GM21576 (cell line): Measurements from ENCODE around the gene VPS37B.
"Not testable (repeated sequence)": the region's sequence is repeated elsewhere in the genome, so short reads cannot be mapped to it uniquely, and the experiment has no call there.

Experiments
- ATAC-seq: cut with Tn5 transposase; IDR thresholded peaks from one replicate; pipeline ENCODE4 v1.9.1; 2021; ENCODE audit warnings: mild to moderate bottlenecking, moderate library complexity; ENCODE audit not compliant: unreplicated experiment

The VPS37B gene, protein sequence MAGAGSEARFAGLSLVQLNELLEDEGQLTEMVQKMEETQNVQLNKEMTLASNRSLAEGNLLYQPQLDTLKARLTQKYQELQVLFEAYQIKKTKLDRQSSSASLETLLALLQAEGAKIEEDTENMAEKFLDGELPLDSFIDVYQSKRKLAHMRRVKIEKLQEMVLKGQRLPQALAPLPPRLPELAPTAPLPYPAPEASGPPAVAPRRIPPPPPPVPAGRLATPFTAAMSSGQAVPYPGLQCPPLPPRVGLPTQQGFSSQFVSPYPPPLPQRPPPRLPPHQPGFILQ

DNA sequence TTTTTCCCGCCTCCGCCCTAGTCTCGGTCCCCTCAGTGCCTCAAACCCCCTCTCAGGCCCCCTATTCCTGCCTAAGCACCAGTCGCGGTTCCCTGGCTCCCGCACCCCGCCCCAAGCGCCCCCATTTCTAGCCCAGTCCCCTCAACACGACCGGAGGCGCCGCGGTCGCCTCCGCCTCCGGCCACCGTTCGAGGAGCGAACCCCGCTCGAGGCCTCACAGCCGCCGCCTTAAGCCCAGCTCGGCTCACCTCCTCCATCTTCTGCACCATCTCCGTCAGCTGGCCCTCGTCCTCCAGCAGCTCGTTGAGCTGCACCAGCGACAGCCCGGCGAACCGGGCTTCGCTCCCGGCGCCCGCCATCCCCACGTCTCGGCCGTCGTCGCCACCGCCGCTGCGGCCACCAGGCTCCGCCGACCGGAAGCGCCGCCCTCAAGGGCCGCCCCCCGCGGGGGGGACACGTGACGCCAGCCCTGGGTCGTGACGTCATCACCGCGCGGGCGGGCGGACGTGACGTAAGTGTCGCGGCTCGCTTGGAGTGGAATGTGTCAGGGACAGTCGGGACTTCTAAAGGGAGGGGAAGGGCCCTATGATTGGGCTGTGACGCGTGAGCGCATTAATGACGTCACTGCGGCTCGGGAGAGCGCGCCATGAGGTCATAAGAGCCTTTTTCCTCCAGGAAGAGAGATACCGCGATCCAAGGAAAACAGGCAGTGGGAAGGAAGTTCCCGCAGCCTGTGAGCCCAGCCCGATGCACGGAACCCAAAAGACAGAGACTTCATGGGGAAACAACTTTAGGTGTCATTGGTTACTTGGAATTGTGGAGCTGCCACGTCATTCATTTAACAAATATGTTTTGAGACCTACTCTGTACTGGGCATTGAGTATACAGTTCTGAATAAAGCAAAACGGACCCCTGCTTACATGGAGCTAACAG lies at the start of gene VPS37B:
VPS37B (minus strand) TSS at position 421 of the 933 bp plus-strand sequence; CDS start at position 359, 62 bp downstream.
- no peak for ATAC-seq

DNA sequence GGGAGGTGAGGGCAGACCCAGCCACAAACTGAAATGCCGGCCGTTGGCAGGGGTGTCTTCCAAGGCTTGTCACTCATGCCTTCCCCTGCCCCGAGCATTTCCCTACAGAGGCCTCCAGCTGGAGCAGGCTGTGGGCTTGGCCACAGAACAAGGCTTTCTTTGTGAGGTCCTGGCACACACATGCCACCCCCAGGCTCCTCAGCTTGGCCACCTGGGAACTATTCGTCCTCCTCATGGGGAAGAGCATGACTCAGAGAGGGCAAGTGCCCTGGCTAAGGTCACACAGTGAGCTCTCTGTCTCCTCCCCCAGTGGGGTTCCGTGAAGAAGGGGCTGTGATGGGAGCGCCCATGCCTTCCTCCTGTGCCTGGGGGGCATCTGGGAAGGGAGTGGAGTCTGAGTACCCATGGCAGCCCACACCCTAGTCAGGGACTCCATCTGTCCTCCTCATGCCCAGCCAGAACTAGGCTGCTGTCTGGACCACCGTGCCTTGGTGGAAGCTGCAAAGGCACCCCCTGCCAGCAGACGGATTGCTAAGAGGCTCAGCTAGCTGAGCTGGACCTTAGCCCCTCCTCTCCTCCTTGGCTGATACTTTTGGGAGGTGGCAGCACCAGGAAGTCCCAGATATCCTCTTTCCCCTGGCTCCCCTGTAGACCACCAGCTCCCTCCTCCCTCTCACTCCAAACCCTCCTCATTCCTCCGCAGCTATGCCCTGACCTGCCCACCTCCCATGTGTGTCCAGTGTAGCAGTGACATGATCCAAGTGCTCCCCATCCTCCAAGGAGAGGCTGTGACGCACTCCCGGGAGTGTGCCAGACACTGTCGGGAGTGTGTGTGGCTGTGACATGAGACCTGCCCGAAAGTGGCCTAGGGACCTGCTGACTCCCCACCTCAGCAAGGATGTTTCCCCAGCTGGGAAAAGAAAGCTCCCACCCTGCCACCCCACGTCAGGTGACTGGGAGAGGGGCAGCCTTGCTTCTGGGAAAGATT lies 49.0 kb upstream of the VPS37B start:
- no peak for ATAC-seq

DNA sequence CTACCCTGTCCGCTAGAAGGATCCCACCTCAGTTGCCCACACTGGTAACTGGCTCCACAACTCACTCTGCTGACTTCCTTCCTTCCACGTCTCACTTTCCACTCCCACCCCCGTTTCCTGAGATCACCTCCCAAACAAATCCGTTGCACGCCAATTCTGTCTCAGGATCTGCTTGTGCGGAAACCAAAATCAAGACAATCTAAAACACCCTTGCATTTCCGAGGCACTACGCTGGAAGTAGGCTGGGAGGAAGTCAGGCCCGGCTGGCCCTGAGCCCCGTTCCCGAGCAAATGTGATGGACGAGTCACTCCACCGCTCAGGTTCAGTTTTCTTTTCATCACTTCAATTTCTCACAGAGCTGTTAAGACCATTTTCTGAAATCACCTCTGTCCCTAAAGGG lies 47.3 kb upstream of the VPS37B start:
- no peak for ATAC-seq

DNA sequence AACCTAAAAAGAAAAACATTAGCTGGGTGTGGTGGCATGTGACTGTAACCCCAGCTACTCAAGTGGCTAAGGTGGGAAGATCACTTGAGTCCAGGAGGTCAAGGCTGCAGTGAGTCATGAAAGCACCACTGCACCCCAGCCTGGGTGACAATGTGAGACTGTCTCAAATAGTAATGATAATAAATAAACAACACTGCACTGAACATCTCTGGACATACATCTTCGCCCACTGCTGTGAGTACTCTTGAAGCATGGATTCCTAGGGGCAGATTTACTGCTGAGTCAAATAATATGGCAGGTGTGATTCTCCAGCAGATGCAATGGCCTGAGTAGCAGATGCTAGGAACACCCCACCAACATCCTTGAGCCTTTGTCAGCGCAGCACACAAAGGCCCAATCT lies 46.7 kb upstream of the VPS37B start:
- ATAC-seq: no peak

DNA sequence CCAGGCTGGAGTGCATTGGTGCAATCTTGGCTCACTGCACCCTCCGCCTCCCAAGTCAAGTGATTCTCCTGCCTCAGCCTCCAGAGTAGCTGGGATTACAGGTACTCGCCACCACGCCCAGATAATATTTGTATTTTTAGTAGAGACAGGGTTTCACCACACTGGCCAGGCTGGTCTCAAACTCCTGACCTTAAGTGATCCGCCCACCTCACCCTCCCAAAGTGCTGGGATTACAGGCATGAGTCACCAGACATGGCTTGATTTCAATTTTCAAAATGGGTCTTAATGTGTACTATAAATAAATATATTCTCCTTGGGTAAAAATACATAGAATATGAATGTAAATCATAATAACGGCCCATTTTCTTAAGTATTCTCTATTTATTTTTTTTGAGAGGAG lies 45.4 kb upstream of the VPS37B start:
- not testable (repeated sequence) for ATAC-seq

DNA sequence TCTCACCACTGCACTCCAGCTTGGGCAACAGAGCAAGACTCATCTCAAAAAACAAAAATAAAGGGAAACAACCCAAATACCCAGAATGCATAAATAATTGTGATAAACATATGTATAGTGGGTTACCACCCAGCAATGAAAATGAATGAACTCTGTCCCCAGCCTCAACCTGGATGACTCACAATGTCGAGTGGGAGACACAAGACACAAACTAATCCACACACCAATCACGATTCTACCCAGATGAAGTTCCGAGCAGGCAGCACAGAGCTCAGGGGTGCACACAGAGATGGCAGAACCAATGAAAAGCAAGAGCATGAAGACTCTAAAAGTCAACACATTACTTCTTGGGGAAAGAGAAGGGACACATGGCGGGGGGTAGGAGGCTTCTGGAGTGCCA lies 43.2 kb upstream of the VPS37B start:
- no peak for ATAC-seq

DNA sequence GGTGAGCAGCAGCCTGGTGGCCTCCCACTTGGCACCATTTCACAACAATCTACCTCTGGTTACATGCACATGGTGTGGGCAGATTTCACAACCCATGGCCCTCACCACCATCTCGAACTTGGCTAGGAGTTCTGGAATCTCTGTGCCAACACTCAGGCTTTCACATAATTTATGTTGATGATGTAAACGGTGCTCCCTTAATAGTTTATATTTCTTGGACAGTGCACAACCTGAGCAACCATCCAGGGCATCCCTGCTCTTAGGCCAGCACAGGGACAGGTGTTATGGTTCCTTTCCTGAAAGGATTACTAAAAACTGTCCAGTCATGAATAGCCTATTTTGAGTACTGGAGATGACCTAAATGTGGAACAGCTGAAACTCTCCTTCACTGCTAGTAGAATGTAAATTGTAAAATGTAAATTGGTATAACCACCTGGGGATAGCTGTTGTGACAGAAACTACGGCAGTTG lies 41.7 kb upstream of the VPS37B start:
- no peak for ATAC-seq

DNA sequence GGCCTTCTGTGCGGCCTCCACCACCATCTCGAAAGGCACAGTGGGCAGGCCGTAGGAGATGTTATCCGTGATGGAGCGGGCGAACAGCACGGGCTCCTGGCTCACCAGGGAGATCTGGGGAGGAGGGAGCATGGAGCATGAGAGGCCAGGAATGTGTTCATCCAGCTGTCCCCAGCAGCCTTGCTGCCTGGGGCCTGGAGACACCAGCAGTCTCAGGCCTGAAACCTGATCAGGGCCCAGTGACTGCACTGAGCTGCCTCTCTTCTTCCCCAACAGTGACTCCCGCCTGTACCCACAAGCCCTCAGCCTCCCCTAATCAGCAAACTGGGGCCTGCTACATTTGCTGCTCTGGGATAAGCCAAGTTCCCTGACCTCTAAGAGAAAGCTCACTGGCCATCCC lies 39.4 kb upstream of the VPS37B start:
- ATAC-seq: no peak

DNA sequence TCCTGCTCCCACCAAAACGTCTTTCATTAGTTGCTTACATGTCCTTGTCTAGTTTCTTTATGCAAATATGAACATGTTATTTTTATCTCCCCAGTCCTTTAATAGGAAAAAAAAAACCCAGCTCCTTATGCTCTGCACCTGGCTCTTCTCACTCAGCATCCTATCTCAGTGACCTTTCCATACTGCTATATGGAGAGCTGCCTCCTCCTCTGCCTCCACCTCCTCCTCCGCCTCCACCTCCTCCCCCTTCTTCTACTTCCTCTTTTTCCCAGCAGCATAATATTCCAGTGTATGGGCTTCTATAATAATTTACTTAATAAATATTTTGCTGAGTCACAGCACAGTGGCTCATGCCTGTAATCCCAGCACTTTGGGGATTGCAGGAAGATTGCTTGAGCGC lies 38.8 kb upstream of the VPS37B start:
- ATAC-seq: peak; percentile 56

DNA sequence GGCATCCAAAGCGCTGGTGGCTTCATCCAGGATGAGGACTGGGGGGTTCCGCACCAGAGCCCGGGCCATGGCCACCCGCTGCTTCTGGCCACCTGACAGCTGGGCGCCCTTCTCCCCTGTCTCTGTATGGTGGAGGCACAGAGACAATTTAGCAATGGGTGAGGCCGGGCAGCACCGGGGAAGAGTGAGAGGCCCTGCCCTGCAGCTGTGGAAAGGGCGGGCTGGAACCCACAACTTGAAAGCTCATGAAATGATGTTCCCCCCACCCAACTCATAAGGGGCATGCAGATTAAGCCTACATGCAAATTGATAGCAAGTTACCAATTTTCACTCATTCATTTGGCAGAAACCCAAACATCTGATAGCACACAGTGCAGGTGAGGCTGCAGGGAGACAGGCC lies 36.3 kb upstream of the VPS37B start:
- ATAC-seq: no peak

DNA sequence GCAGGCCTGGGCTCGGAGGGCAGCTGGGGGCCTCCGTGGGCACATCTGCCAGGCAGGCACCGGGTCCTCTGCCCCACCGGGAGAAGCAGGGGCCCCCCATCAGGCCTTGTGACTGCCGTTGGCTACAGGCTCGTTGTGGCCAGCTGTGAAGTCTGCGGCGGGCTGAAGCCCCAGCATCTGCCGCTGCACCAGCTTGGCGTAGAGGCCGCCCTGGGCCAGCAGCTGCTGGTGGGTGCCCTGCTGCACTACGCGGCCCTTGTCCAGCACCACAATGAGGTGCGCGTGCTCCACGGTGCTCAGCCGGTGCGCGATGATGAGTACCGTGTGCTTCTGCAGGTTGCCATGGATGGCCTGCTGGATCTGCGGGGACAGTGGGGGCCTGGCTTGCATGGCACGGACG lies 33.9 kb upstream of the VPS37B start:
- ATAC-seq: no peak

DNA sequence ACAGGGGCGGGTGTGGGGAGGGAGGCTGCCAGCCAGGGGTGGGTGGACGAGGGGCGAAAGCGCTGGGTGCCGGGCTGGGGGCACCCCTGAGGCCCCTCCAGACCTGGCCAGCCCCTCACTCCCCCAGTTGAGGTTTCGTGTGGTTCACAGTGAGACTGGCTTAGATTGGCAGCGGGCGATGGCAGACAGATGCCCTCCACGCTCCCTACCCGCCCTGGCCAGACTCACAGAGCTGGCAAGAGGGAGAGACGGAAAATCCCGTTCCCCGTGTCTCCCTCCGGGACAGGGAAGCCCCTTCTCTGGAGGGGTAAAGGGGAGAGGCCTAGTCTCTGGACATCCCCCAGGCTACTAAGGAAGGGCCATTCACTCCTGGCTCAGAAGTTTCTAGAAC lies 33.2 kb upstream of the VPS37B start:
- no peak for ATAC-seq

DNA sequence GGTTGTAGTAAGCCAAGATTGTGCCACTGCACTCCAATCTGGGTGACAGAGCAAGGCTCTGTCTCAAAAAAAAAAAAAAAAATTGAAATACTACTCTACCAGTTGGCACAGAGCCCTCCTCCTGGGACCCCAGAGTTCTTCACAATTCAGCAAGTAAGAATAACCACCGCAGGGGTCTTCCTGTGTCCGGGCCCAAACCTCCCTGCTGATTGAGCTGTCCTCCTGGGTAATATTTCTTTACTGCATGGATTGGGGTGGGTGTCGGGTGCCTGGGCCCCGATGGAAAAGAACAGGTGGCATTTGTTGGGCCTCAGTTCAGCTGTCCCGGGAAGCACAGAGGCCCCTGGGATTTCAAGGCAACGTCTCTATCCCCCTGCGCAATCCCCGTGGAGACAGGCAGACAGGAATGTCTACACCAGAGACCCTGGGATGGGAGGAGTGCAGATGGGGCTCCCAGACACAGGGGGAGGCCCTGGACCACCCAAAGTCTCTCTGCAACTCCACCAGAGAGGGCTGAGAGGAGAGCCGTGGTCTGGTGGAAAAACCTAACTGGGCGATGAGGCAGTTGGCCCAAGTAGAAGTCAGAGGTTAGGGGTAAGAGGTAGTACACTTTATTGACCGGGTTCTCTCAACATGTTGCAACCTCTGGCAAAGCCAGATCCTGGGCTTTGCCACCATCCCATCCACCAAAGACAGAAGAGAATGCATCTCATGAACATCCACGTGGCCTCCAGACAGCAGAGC lies 32.7 kb upstream of the VPS37B start:
- ATAC-seq: no peak

DNA sequence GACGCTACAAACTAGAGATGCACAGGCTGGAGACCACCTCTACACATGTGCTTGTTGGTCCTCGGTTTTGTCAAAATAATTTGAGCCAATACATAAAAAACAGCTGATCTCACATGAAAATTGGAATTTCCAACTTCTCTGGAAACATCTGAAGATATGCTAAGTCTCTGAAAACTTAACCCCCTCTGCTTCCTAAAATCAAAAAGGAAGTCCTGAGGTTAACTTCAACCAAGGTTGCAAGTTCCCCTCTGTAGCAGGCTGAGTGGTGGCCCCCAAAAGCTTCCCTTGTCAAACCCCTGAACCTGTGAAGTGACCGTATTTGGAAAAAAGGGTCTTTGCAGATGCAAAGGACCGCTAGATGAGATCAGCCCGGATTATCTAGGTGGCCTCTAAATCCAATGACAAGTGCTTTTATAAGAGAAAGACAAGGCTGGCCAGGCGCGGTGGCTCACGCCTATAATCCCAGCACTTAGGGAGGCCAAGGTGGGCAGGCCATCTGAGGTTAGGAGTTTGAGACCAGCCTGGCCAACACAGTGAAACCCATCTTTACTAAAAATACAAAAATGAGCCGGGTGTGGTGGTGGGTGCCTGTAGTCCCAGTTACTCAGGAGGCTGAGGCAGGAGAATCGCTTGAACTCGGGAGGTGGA lies 32.0 kb upstream of the VPS37B start:
- no peak for ATAC-seq

DNA sequence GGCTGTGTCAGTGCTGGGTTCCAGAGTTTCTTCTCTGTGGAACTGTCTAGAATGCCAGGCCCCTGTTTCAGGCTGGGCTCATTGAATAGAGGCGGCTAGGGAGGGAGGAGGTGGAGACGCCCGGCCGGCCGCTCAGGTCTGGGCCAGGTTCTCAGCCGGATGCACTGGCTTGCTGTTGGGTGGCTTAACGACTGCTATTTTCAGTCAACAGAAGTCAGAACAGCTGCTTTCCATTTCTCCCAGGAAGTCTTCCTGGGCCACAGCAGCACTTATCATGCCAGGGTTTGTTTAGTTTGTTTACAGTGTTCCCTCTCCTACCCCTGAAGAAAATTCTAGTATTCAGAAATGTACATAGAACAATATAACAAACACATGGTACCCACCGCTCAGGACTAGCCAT lies 26.0 kb upstream of the VPS37B start:
- no peak for ATAC-seq

DNA sequence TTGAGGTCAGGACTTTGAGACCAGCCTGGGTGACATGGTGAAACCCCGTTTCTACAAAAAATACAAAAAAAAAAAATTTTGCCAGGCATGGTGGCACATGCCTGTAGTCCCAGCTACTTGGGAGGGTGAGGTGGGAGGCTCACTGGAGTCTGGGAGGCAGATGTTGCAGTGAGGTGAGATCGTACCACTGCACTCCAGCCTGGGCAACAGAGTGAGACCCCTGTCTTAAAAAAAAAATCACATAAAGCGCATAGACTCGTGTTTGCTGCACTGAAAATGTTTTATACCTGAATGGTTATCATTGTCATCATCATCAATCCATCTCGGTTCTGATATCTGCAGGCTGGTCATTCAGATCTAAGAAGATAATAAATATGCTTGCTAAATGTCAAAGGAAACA lies 24.8 kb upstream of the VPS37B start:
- ATAC-seq: no peak

DNA sequence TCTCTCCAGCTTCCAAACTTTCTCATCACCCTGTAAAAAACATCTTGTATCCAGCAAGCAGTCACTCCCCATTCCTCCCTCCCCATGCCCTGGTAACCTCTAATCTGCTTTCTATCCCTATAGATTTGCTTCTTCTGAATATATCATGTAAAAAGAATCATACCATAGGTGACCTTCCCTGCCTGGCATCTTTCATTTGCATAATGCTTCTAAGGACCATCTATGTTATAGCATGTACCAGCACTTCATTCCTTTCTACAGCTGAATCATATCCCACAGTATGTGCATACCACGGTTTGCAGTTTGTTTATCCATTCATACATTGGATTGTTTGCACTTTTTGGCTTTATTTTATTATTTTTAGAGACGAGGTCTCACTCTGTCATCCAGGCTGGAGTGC lies 22.9 kb upstream of the VPS37B start:
- no peak for ATAC-seq

DNA sequence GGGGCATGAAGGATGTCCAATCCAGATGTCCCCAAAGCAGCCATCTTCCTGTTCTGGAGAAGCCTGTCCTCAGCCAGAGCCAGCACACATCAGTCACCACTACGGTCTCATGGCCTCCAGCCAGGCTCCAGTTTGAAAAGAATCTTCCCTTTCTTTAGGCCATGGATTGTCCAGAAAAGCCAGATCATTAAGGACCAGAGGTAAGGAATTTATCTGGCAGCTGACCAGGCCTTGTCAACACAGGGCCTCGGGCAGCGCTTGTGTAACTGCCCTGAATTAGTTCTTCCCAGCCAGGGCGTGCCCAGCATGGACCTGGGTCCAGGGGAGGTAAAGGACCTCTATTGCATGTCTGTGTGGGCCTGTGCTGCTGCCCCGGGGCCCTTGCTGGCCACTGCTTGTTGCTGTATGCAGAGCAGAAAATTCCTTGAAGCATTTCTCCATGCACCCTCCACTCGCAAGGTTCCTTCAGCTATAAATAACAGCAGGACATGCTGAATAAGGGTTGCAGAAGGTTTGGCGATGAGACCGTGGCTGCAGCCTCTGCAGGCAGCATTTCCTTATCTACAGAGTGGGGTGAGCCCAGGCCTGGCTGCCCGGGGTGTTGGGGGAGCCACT lies 21.7 kb upstream of the VPS37B start:
- no peak for ATAC-seq
